OCI-LY1 (cell line): ENCODE results near the gene PRDM1.

Source experiments
- H2AFZ ChIP-seq: fragments of 200-600 bp; sonication (generic), shearing (Covaris generic); 2 replicates; pipeline ENCODE4 v1.6.0; 2014; ENCODE audit warnings: antibody characterized with exemption, mild to moderate bottlenecking, low read length
- H3F3A ChIP-seq: fragments of 200-600 bp; sonication (generic), shearing (Covaris generic); 2 replicates; pipeline ENCODE4 v1.6.0; 2014; ENCODE audit warnings: mild to moderate bottlenecking, antibody characterized with exemption, low read length, moderate library complexity; ENCODE audit not compliant: insufficient read depth
- H3K27ac ChIP-seq: fragments of 200-600 bp; sonication (generic); 2 replicates; pipeline ENCODE4 v1.5.1; 2014; ENCODE audit warnings: low read length, mixed run types, mild to moderate bottlenecking, low read depth; ENCODE audit not compliant: poor library complexity, severe bottlenecking
- H3K27me3 ChIP-seq: fragments of 200-600 bp; sonication (generic); 2 replicates; pipeline ENCODE4 v1.6.0; 2014; ENCODE audit warnings: antibody characterized with exemption, mild to moderate bottlenecking, low read length, moderate library complexity; ENCODE audit not compliant: insufficient read depth
- H3K36me3 ChIP-seq: fragments of 200-600 bp; sonication (generic); 2 replicates; pipeline ENCODE4 v1.6.1; 2014; ENCODE audit warnings: mild to moderate bottlenecking, antibody characterized with exemption, low read length, moderate library complexity, mixed read lengths; ENCODE audit not compliant: insufficient read depth
- H3K4me1 ChIP-seq: fragments of 200-600 bp; sonication (generic); 2 replicates; pipeline ENCODE4 v1.5.1; 2014; ENCODE audit warnings: mild to moderate bottlenecking, low read length, moderate library complexity; ENCODE audit not compliant: insufficient read depth, severe bottlenecking
- H3K4me2 ChIP-seq: fragments of 200-600 bp; sonication (generic), shearing (Covaris generic); 2 replicates; pipeline ENCODE4 v1.6.1; 2014; ENCODE audit warnings: low read length
- H3K4me3 ChIP-seq: fragments of 200-600 bp; sonication (generic); 2 replicates; pipeline ENCODE4 v1.5.1; 2014; ENCODE audit warnings: low read length, low read depth, mild to moderate bottlenecking, mixed read lengths; ENCODE audit not compliant: poor library complexity, severe bottlenecking
- H3K79me2 ChIP-seq: fragments of 200-600 bp; shearing (Covaris generic); 2 replicates; pipeline ENCODE4 v1.6.1; 2016; ENCODE audit warnings: mixed run types, low read length, mixed read lengths; ENCODE audit not compliant: insufficient read depth
- H3K9ac ChIP-seq: fragments of 200-600 bp; sonication (generic), shearing (Covaris generic); 2 replicates; pipeline ENCODE4 v1.6.1; 2014; ENCODE audit warnings: mild to moderate bottlenecking, low read length, mixed read lengths
- H3K9me2 ChIP-seq: fragments of 200-600 bp; sonication (generic), shearing (Covaris generic); 2 replicates; pipeline ENCODE4 v1.6.1; 2014; ENCODE audit warnings: low read depth, mild to moderate bottlenecking, low read length, mixed read lengths
- H3K9me3 ChIP-seq: fragments of 200-600 bp; shearing (Covaris generic); 2 replicates; pipeline ENCODE4 v1.6.1; 2014; ENCODE audit warnings: low read length, mixed read lengths
- H4K20me1 ChIP-seq: fragments of 200-600 bp; sonication (generic), shearing (Covaris generic); 2 replicates; pipeline ENCODE4 v1.6.0; 2016; ENCODE audit warnings: mild to moderate bottlenecking, low read length; ENCODE audit not compliant: insufficient read depth
- EZH2 ChIP-seq: fragments of 200-600 bp; sonication (generic), shearing (Covaris generic); IDR thresholded peaks from 2 replicates; pipeline ENCODE4 v1.8.0; 2017; ENCODE audit warnings: borderline replicate concordance, mixed run types, mild to moderate bottlenecking, antibody characterized with exemption, low read length, moderate library complexity, mixed read lengths
- TF ChIP-seq, protein P1 (sequence below): fragments of 200-600 bp; sonication (generic), shearing (Covaris generic); IDR thresholded peaks from 2 replicates; pipeline ENCODE4 v1.5.1; 2017; ENCODE audit warnings: mild to moderate bottlenecking, antibody characterized with exemption, low read length, moderate library complexity, mixed read lengths

PRDM1 gene

DNA sequence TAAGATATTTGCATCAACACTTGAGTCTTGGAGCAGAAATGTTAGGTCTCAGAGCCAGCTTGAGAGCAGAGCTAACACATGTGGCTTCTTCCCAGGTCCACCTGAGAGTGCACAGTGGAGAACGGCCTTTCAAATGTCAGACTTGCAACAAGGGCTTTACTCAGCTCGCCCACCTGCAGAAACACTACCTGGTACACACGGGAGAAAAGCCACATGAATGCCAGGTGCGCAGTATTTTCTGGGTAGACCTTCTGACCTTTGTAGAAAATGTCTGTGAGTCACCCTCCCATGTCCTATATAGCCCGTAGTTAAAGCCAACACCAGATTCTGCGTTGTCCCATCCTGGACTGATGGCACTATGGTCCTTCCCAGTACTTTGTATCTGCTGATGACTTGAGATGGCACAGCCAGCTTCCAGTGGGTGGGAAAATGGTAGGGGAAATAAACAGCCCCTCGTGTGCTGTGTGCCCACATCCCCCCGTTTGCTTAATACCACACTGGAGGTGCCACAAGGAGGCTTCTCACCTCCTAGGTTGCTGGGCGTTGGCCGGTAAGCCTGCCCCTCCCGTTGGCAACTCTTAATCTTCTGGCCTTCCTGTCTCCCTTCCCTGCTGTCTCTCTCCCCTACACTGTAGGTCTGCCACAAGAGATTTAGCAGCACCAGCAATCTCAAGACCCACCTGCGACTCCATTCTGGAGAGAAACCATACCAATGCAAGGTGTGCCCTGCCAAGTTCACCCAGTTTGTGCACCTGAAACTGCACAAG is 20.3 kb downstream of the PRDM1 start:
- Histone ChIP-seq H3K9me3 (no peaks in the 10 kb centered on the region), H3F3A (no peaks in the 10 kb centered on the region), H3K79me2 (no peaks in the 10 kb centered on the region), H3K4me1 (no peaks in the 10 kb centered on the region), H3K27ac (no peak overlapping the region), H4K20me1 (no peaks in the 10 kb centered on the region), H3K36me3 (no peaks in the 10 kb centered on the region), H3K27me3 (no peaks in the 10 kb centered on the region; the same call in 1 of the 2 replicates), H3K4me3 (no peak overlapping the region), H2AFZ (no peak overlapping the region), H3K9me2 (no peaks in the 10 kb centered on the region), H3K4me2 (no peak overlapping the region), H3K9ac (no peak overlapping the region)
- TF ChIP-seq EZH2: no peak
- TF ChIP-seq, protein P1, sequence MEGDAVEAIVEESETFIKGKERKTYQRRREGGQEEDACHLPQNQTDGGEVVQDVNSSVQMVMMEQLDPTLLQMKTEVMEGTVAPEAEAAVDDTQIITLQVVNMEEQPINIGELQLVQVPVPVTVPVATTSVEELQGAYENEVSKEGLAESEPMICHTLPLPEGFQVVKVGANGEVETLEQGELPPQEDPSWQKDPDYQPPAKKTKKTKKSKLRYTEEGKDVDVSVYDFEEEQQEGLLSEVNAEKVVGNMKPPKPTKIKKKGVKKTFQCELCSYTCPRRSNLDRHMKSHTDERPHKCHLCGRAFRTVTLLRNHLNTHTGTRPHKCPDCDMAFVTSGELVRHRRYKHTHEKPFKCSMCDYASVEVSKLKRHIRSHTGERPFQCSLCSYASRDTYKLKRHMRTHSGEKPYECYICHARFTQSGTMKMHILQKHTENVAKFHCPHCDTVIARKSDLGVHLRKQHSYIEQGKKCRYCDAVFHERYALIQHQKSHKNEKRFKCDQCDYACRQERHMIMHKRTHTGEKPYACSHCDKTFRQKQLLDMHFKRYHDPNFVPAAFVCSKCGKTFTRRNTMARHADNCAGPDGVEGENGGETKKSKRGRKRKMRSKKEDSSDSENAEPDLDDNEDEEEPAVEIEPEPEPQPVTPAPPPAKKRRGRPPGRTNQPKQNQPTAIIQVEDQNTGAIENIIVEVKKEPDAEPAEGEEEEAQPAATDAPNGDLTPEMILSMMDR: no peak

DNA sequence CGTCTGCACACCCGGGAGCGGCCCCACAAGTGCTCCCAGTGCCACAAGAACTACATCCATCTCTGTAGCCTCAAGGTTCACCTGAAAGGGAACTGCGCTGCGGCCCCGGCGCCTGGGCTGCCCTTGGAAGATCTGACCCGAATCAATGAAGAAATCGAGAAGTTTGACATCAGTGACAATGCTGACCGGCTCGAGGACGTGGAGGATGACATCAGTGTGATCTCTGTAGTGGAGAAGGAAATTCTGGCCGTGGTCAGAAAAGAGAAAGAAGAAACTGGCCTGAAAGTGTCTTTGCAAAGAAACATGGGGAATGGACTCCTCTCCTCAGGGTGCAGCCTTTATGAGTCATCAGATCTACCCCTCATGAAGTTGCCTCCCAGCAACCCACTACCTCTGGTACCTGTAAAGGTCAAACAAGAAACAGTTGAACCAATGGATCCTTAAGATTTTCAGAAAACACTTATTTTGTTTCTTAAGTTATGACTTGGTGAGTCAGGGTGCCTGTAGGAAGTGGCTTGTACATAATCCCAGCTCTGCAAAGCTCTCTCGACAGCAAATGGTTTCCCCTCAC is 21.0 kb downstream of the PRDM1 start:
- no peak overlapping the region for H3K9ac ChIP-seq
- no peak overlapping the region for H2AFZ ChIP-seq
- H3K36me3 ChIP-seq: no peaks in the 10 kb centered on the region
- H3K4me2 ChIP-seq: no peak overlapping the region
- H4K20me1 ChIP-seq: no peaks in the 10 kb centered on the region
- H3K9me3 ChIP-seq: no peaks in the 10 kb centered on the region
- no peaks in the 10 kb centered on the region for H3K79me2 ChIP-seq
- H3K9me2 ChIP-seq: no peaks in the 10 kb centered on the region
- H3K4me3 ChIP-seq: no peak overlapping the region
- no peak overlapping the region for H3K27ac ChIP-seq
- no peaks in the 10 kb centered on the region for H3F3A ChIP-seq
- H3K4me1 ChIP-seq: no peaks in the 10 kb centered on the region
- TF ChIP-seq, protein P1: no peak
- no peak for TF ChIP-seq EZH2
- no peaks in the 10 kb centered on the region; the same call in 1 of the 2 replicates for H3K27me3 ChIP-seq

DNA sequence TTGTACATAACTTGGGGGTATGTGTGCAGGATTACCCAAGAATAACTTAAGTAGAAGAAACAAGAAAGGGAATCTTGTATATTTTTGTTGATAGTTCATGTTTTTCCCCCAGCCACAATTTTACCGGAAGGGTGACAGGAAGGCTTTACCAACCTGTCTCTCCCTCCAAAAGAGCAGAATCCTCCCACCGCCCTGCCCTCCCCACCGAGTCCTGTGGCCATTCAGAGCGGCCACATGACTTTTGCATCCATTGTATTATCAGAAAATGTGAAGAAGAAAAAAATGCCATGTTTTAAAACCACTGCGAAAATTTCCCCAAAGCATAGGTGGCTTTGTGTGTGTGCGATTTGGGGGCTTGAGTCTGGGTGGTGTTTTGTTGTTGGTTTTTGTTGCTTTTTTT is 22.0 kb downstream of the PRDM1 start:
- Histone ChIP-seq H3K9me3 (no peaks in the 10 kb centered on the region), H3K36me3 (no peaks in the 10 kb centered on the region), H3K4me2 (no peak overlapping the region), H3K27ac (no peak overlapping the region), H3K79me2 (no peaks in the 10 kb centered on the region), H3K27me3 (no peaks in the 10 kb centered on the region; the same call in 1 of the 2 replicates), H3K9ac (no peak overlapping the region), H3K9me2 (no peaks in the 10 kb centered on the region), H3K4me1 (no peaks in the 10 kb centered on the region), H3K4me3 (no peak overlapping the region), H4K20me1 (no peaks in the 10 kb centered on the region), H2AFZ (no peak overlapping the region), H3F3A (no peaks in the 10 kb centered on the region)
- TF ChIP-seq, protein P1: no peak
- no peak for TF ChIP-seq EZH2
